ENCODE measurements around the gene OR1S2.
"Not testable (repeated sequence)": the region's sequence is repeated elsewhere in the genome, so short reads cannot be mapped to it uniquely, and the experiment has no call there.

OR1S2 gene, protein sequence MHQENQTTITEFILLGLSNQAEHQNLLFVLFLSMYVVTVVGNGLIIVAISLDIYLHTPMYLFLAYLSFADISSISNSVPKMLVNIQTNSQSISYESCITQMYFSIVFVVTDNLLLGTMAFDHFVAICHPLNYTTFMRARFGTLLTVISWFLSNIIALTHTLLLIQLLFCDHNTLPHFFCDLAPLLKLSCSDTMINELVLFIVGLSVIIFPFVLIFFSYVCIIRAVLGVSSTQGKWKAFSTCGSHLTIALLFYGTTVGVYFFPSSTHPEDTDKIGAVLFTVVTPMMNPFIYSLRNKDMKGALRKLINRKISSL

GRCh38 chr11:58204042-58204441 lies at the start of gene OR1S2:
TSS of gene OR1S2 (minus strand) at chr11:58204142. CDS start at chr11:58204142, 0 bp downstream.
- Histone ChIP-seq H3K4me3 (ENCODE audit: low read depth, low read length) (no peak within 1 kb of the TSS), H3K36me3 (ENCODE audit: control insufficient read depth, insufficient read depth, low read length) (no peaks in the 10 kb centered on the region), H3K27me3 (ENCODE audit: control insufficient read depth, insufficient read depth, low read length) (no peaks in the 10 kb centered on the region), H3K4me1 (ENCODE audit: control insufficient read depth, insufficient read depth, low read length) (no peaks in the 10 kb centered on the region), H3K9ac (ENCODE audit: low read depth, low read length) (no peak within 1 kb of the TSS), H3K9me3 (ENCODE audit: control insufficient read depth, insufficient read depth, low read length) (no peaks in the 10 kb centered on the region)

DNA sequence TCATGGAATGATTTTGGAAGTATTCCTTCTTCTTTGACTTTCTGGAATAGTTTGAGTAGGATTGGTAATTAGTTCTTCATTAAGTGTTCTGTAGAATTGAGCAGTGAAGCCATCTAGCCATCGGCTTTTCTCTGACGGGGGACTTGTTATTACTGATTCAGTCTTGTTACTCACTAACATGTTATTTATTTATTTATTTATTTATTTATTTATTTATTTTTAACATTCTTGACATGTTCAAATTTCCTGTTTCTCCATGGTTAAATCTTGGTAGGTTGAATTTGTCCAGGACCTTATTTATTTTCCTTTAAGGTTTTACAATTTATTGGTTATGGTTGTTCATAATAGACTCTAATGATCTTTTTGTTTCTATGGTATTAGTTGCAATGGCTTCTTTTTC lies 40.0 kb upstream of the OR1S2 start:
- no peaks in the 10 kb centered on the region for H3K36me3 ChIP-seq (ENCODE audit: control insufficient read depth, insufficient read depth, low read length)
- H3K4me1 ChIP-seq (ENCODE audit: control insufficient read depth, insufficient read depth, low read length), result no peaks in the 10 kb centered on the region

GRCh38 chr11:58227956-58228615 lies 24.1 kb upstream of the OR1S2 start:
- Histone ChIP-seq H3K4me1 (ENCODE audit: control insufficient read depth, insufficient read depth, low read length) (no peaks in the 10 kb centered on the region), H3K9ac (ENCODE audit: low read depth, low read length) (no peak overlapping the region), H3K27me3 (ENCODE audit: control insufficient read depth, insufficient read depth, low read length) (no peaks in the 10 kb centered on the region), H3K4me3 (ENCODE audit: low read depth, low read length) (no peak overlapping the region), H3K9me3 (ENCODE audit: control insufficient read depth, insufficient read depth, low read length) (no peaks in the 10 kb centered on the region), H3K36me3 (ENCODE audit: control insufficient read depth, insufficient read depth, low read length) (no peaks in the 10 kb centered on the region)

More for the DNA sequence above, 40.0 kb upstream of the OR1S2 start:
- Histone ChIP-seq H3K27me3 (ENCODE audit: control insufficient read depth, insufficient read depth, low read length) (no peaks in the 10 kb centered on the region), H3K9ac (ENCODE audit: low read depth, low read length) (no peak overlapping the region), H3K9me3 (ENCODE audit: control insufficient read depth, insufficient read depth, low read length) (no peaks in the 10 kb centered on the region), H3K4me3 (ENCODE audit: low read depth, low read length) (no peak overlapping the region)

DNA sequence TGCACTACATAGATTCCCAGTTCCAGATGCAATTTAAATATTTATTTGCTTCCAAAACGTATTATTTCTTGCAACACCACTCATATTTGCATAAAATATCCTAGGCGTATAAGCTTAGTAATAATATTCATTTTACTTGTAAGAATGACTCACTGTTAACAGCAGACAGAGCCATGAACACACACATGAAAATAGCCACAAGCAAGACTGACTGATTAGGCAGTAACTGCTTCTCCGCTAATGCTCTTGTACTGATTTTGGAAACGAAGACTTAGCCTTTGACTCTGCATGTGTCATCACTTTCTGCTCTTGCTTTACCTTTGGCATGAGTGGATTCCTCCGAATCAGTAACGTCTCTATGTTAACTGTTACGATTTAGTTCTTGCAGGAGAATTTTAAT lies 18.8 kb upstream of the OR1S2 start:
- no peaks in the 10 kb centered on the region for H3K36me3 ChIP-seq (ENCODE audit: control insufficient read depth, insufficient read depth, low read length)
- no peaks in the 10 kb centered on the region for H3K4me1 ChIP-seq (ENCODE audit: control insufficient read depth, insufficient read depth, low read length)
- no peak overlapping the region for H3K9ac ChIP-seq (ENCODE audit: low read depth, low read length)
- H3K4me3 ChIP-seq (ENCODE audit: low read depth, low read length), result no peak overlapping the region
- no peaks in the 10 kb centered on the region for H3K9me3 ChIP-seq (ENCODE audit: control insufficient read depth, insufficient read depth, low read length)
- no peaks in the 10 kb centered on the region for H3K27me3 ChIP-seq (ENCODE audit: control insufficient read depth, insufficient read depth, low read length)

DNA sequence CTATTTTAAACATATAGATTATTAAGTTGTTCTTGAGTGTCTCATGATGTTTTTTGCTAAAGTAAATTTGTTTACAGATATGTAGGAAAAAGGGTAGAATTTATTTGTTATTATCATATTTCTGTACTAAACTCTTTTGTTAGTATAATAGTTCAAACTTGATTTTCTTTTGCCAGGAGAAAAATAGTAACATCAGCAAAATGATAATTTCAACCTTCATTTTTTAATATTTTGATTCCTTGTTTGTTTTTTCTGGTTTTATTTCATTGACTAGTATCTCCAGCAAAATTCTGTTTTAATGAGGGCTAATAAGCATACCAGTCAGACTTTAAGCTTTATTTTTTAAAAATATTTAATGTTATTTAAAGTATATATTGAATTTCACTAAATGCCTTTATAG lies 12.5 kb upstream of the OR1S2 start:
- no peaks in the 10 kb centered on the region for H3K9me3 ChIP-seq (ENCODE audit: control insufficient read depth, insufficient read depth, low read length)
- H3K4me3 ChIP-seq (ENCODE audit: low read depth, low read length), result no peak overlapping the region
- no peaks in the 10 kb centered on the region for H3K4me1 ChIP-seq (ENCODE audit: control insufficient read depth, insufficient read depth, low read length)
- no peaks in the 10 kb centered on the region for H3K27me3 ChIP-seq (ENCODE audit: control insufficient read depth, insufficient read depth, low read length)
- no peaks in the 10 kb centered on the region for H3K36me3 ChIP-seq (ENCODE audit: control insufficient read depth, insufficient read depth, low read length)
- no peak overlapping the region for H3K9ac ChIP-seq (ENCODE audit: low read depth, low read length)

DNA sequence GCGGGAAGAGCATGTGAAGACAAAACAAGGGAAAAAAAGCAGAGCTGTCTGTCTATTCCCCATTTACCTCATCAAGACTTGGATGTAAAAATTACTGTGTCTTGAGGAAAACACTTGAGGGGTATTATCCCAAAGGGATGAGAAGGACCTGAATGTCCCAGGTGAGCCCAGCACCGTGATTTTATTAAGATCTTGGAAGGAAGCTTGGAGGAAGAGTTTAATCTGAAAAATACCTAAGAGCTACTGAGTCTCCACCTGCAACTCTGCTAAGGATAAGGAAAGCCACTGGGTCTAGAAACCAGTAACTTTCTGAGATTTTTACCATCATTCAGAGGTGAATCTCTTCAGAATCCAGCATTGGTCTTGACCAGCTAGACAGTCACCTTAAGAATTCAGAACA lies 8.5 kb upstream of the OR1S2 start, which contains the start of gene OR1S1:
Gene OR1S1 (plus strand): TSS at position 301 of the 400 bp plus-strand sequence.
- not testable (repeated sequence) for H3K9me3 ChIP-seq (ENCODE audit: control insufficient read depth, insufficient read depth, low read length); H3K36me3 ChIP-seq (ENCODE audit: control insufficient read depth, insufficient read depth, low read length)

DNA sequence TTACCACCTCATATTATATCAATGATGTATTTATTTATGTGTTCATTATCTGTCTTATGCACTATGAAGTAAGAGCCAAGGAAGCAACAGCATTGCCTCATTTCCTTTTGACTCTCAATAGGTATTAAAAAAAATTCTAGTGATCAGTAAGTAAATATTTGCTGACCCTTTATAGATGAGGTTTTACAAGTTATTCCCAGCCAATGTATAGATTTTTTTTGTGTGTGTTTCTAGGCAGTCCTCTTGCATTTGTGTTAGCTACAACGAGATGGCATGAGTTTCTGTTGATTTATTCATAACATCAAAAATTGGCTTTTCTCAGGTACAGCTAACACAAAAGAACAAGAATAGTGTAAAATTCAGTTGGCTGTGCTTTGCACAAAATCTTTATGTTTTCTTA lies 4.7 kb downstream of the OR1S2 start:
- no peaks in the 10 kb centered on the region for H3K36me3 ChIP-seq (ENCODE audit: control insufficient read depth, insufficient read depth, low read length)
- H3K27me3 ChIP-seq (ENCODE audit: control insufficient read depth, insufficient read depth, low read length), result no peaks in the 10 kb centered on the region
- H3K4me3 ChIP-seq (ENCODE audit: low read depth, low read length), result no peak overlapping the region
- H3K9ac ChIP-seq (ENCODE audit: low read depth, low read length), result no peak overlapping the region
- no peaks in the 10 kb centered on the region for H3K4me1 ChIP-seq (ENCODE audit: control insufficient read depth, insufficient read depth, low read length)
- H3K9me3 ChIP-seq (ENCODE audit: control insufficient read depth, insufficient read depth, low read length), result no peaks in the 10 kb centered on the region

More for the DNA sequence above, 8.5 kb upstream of the OR1S2 start, which contains the start of gene OR1S1:
- not testable (repeated sequence) for H3K27me3 ChIP-seq (ENCODE audit: control insufficient read depth, insufficient read depth, low read length); H3K9ac ChIP-seq (ENCODE audit: low read depth, low read length); H3K4me3 ChIP-seq (ENCODE audit: low read depth, low read length); H3K4me1 ChIP-seq (ENCODE audit: control insufficient read depth, insufficient read depth, low read length)

DNA sequence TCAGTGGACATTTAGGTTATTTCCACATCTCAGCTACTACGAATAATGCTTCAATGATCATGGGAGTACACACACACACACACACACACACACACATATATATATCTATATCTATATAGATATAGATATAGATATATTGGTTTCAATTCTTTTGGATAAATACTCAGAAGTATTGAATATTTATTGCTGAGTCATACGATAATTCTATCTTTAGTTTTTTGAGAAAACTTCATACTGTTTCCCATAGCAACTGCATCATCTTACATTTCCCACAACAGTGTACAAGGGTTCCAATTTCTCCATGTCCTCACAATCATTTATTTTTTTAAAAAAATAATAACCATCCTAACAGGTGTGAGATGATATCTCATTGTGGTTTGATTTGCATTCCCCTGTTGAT lies 8.0 kb downstream of the OR1S2 start:
- no peak overlapping the region for H3K9ac ChIP-seq (ENCODE audit: low read depth, low read length)
- no peak overlapping the region for H3K4me3 ChIP-seq (ENCODE audit: low read depth, low read length)
- H3K9me3 ChIP-seq (ENCODE audit: control insufficient read depth, insufficient read depth, low read length), result no peaks in the 10 kb centered on the region
- no peaks in the 10 kb centered on the region for H3K27me3 ChIP-seq (ENCODE audit: control insufficient read depth, insufficient read depth, low read length)
- no peaks in the 10 kb centered on the region for H3K36me3 ChIP-seq (ENCODE audit: control insufficient read depth, insufficient read depth, low read length)
- no peaks in the 10 kb centered on the region for H3K4me1 ChIP-seq (ENCODE audit: control insufficient read depth, insufficient read depth, low read length)

- Histone ChIP-seq H3K4me1 (ENCODE audit: control insufficient read depth, insufficient read depth, low read length) (no peaks in the 10 kb centered on the region), H3K9ac (ENCODE audit: low read depth, low read length) (no peak overlapping the region), H3K36me3 (ENCODE audit: control insufficient read depth, insufficient read depth, low read length) (no peaks in the 10 kb centered on the region), H3K9me3 (ENCODE audit: control insufficient read depth, insufficient read depth, low read length) (no peaks in the 10 kb centered on the region), H3K4me3 (ENCODE audit: low read depth, low read length) (no peak overlapping the region), H3K27me3 (ENCODE audit: control insufficient read depth, insufficient read depth, low read length) (no peaks in the 10 kb centered on the region)
Measured at GRCh38 chr11:58193391-58193790, 10.6 kb downstream of the OR1S2 start.

DNA sequence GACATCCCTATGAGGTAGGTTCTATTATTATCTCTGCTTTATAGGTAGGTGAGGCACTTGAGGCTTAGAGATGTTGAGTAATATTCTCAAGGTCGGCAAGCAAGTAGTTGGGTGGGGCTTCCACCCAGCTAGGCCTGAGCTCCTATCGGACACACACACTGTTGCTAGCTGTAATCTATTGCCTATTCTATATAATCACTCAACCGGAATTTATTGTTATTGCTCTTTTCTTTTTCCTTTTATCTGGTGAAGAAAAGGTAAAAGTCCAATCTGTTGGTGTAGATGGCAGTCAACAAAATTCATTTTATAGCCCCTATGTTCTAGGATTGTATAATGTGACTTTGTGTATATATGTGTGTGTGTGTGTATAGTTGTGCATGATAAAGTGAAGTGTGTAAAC lies 11.7 kb downstream of the OR1S2 start:
- no peak overlapping the region for H3K4me3 ChIP-seq (ENCODE audit: low read depth, low read length)
- H3K27me3 ChIP-seq (ENCODE audit: control insufficient read depth, insufficient read depth, low read length), result no peaks in the 10 kb centered on the region
- no peaks in the 10 kb centered on the region for H3K4me1 ChIP-seq (ENCODE audit: control insufficient read depth, insufficient read depth, low read length)
- no peaks in the 10 kb centered on the region for H3K36me3 ChIP-seq (ENCODE audit: control insufficient read depth, insufficient read depth, low read length)
- H3K9me3 ChIP-seq (ENCODE audit: control insufficient read depth, insufficient read depth, low read length), result no peaks in the 10 kb centered on the region
- H3K9ac ChIP-seq (ENCODE audit: low read depth, low read length), result no peak overlapping the region

- no peaks in the 10 kb centered on the region for H3K27me3 ChIP-seq (ENCODE audit: control insufficient read depth, insufficient read depth, low read length)
- no peaks in the 10 kb centered on the region for H3K9me3 ChIP-seq (ENCODE audit: control insufficient read depth, insufficient read depth, low read length)
- H3K9ac ChIP-seq (ENCODE audit: low read depth, low read length), result no peak within 1 kb of the TSS
- no peak within 1 kb of the TSS for H3K4me3 ChIP-seq (ENCODE audit: low read depth, low read length)
- no peaks in the 10 kb centered on the region for H3K36me3 ChIP-seq (ENCODE audit: control insufficient read depth, insufficient read depth, low read length)
- no peaks in the 10 kb centered on the region for H3K4me1 ChIP-seq (ENCODE audit: control insufficient read depth, insufficient read depth, low read length)
Measured at GRCh38 chr11:58188770-58189169, 15.2 kb downstream of the OR1S2 start, which contains the start of gene OR9Q2. TSS of gene OR9Q2 (plus strand) at chr11:58189070. CDS start at chr11:58190491, 1,421 bp downstream.

- no peak overlapping the region for H3K9ac ChIP-seq (ENCODE audit: low read depth, low read length)
- no peaks in the 10 kb centered on the region for H3K4me1 ChIP-seq (ENCODE audit: control insufficient read depth, insufficient read depth, low read length)
- H3K27me3 ChIP-seq (ENCODE audit: control insufficient read depth, insufficient read depth, low read length), result no peaks in the 10 kb centered on the region
- H3K9me3 ChIP-seq (ENCODE audit: control insufficient read depth, insufficient read depth, low read length), result no peaks in the 10 kb centered on the region
- no peaks in the 10 kb centered on the region for H3K36me3 ChIP-seq (ENCODE audit: control insufficient read depth, insufficient read depth, low read length)
- H3K4me3 ChIP-seq (ENCODE audit: low read depth, low read length), result no peak overlapping the region
Measured at GRCh38 chr11:58186938-58187337, 17.0 kb downstream of the OR1S2 start.
